HG02870 (cell line): ENCODE measurements around the gene LIMS1.
"Not testable (repeated sequence)": the region's sequence is repeated elsewhere in the genome, so short reads cannot be mapped to it uniquely, and the experiment has no call there.

Experiments
- ATAC-seq: cut with Tn5 transposase; IDR thresholded peaks from one replicate; pipeline ENCODE4 v1.9.1; 2021; ENCODE audit warnings: mild to moderate bottlenecking, moderate library complexity; ENCODE audit not compliant: unreplicated experiment

The LIMS1 gene

DNA sequence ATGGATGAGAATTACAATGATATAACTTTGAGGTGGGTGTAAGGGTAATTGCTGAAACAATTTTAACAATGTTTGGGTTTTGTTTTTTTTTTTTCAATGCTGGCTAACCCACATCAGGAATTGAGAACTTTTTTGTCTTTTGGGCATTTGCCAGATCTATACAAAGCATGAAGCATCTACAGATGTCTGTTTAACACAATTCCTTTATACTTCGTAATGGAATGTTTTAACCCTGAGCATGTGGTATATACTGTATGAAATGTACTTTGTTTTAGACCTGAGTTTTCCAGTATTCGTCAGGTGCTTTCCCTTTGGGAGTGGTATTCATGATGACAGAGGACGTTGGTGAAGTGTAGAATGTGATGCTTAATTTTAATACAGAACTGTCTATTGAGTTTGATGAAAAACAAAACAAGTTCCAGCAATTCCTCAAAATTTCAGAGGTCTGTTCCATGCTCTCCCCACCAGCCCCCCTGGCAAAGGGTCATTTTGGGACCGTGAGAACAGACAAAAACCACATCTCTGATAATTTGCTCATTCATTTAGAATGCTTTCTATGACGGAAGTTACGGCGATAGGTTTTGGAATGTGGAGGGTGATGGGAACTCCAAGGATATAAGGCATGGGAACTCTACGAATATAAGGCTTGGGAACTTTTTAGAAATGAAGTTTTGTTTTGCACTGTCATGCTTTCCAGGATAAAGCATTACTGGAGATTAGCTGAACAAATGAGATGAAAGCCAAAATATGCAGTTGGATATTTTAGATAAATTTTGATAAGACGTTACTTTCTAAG, 14.1 kb downstream of the LIMS1 start:
- ATAC-seq = no peak

DNA sequence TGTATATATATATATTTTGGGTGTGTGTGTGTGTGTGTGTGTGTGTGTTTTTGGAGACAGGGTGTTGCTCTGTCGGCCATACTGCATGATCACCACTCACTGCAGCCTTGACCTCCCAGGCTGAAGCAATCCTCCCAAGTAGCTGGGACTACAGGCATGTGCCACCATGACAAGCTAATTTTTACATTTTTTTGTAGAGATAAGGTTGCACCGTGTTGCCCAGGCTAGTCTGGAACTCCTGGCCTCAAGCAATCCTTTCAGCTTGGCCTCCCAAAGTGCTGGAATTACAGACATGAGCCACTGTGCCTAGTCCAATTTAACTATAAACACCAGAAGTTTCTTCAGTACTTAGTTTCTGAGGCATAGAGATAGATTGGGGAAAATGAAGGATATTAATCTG, 18.3 kb downstream of the LIMS1 start:
- ATAC-seq = no peak

DNA sequence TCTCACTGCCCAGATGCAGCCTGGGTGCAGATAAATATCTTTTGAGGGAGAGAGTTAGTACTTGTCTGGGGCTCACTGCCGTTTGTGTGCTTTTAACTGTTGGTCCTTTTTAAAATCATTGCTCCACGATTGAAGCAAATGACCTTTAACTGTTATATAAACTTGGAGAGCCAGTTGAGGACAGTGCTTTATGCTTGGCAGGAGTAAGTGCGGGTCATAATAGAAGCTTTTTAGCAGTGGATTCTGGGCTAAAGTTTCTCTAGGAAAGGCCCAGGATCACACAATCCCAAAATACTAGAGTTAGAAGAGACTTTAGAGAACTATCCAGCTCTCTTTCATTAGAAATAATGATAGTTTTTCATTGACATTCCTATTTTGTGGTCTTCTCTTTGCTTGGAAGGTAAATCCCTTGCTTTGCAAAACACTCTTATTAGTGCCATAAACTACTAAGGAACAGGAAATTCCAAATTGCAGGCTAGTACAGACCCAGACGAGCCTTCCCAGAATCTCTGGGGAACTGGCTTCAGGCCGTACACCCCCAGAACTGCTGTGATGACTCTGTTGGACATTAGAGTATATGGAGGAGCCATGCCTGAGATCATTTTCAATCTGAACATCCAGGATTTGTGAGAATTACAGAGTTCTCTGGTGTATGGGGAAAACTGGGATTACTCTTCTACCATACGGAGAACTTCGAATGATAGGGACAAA, 19.1 kb downstream of the LIMS1 start:
- ATAC-seq = no peak

DNA sequence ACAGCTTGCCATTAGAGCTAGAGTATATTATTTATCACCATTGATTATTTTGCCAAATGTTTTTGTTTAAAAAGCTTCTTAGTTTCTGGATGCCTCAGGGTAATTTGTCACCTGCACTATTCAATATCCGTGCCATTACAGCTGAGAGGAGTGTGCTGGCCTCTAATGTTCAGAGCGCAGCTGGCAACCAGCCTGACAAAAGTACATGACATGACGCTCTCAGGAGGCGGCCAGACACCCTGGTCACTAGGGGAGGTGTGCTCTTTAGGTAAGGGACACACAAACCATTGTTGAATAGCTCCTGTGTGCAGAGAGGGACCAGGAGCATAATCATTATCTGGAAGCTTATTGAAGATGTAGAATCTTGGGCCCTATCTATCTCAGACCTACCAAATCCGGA, 20.3 kb downstream of the LIMS1 start:
- no peak for ATAC-seq

DNA sequence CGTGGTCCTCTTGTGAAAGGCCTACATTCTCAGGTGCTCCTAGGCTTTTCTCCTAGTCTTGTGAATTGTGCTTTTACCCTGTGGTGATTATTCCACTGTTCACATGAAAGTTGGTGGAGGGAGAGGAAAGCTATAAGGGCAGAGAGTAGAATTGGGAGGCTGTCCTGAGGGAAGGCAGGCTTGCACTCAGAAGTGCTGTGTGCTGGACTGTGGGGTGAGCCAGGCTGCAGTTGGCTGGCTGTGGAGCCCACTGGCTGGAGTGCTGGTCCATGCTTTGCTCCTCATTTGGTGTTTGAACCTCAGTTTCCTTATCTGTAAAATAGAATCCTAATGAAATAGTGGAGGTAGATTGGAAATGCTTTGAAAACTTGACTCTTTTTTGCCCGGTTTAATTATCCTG, 21.3 kb downstream of the LIMS1 start:
- no peak for ATAC-seq

DNA sequence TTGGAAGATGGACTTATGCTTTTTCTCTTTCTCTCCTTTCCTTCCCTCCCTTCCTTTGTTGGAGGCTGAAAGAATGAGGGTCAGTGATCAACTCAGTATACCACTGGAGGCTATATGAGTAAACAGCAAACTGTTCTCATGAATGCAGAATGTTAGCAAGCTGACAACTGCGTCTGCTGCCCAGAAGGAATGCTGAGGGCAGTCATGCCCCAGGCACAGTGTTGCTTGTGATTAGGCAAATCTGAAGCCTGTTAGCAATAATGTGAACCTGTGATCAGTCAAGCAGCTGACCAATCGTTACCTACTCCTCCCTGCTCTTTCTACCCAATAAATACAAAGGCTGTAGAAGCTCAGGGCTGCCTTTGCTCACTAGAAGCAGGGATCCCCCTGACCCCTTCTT, 22.3 kb downstream of the LIMS1 start:
- ATAC-seq = not testable (repeated sequence)

DNA sequence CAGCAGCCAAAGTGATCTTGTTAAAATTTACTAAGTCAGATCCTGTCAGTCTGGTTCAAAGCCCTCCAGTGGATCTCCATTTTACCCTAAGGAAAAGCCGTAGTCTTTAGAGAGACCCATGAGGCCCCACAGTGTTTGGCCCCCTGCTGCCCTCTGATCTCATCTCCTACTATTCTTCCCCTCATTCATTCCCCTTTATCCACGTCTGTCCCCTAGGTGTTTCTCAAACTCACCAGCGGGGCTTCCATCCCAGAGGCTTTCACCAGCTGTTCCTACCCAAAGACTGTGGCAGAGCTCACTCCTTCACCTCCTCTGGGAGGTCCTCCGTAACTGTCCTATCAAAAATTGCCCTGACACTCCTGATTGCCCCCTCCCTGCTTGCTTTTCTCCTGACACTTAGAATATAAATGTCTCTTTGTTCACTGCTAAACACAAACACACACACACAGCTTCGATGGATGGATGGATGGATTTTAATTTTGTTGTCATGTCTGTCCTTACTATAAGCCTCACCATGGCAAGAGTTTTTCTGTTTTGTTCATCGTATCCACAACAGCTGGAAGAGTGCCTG, 26.1 kb downstream of the LIMS1 start:
- ATAC-seq = no peak

DNA sequence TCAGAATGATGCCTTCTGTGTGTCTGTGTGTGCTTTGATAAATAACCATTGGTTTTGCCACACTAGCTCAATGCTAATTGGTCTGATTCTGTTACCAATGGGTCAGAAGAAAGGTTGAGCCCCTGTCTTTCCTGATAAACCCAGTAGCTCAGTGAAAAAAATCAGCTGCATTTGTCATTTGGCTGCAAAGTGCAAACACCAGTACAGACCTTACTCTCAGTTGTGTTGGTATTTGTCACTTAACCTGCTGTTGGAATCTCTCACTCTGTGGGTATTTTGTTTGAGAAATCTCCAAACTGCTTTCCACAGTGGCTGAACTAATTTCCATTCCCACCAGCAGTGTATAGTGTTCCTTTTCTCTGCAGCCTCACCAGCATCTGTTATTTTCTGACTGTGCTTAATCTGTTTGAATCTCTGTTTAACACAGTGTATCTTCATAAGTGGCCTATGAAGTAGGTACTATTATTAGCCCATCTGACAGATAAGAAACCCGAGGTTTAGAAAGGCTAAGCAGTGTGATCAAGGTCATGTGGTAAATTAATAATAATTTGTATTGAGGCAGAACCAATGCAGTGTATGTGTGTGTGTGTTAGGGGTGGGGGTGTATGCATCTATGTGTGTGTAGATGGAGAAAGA, 26.7 kb downstream of the LIMS1 start:
- ATAC-seq = no peak

DNA sequence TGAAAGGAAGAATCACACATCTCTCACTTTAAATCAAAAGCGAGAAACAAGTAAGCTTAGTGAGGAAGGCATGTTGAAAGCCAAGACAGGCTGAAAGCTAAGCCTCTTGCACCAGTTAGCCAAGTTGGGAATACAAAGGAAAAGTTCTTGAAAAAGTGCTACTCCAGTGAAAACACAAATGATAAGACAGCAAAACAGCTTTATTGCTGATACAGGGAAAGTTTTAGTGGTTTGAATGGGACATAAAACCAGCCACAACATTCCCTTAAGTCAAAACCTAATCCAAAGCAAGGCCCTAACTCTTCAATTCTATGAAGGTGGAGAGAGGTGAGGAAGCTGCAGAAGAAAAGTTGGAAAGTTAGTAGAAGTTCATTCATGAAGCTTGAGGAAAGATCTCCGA, 28.0 kb downstream of the LIMS1 start:
- no peak for ATAC-seq

DNA sequence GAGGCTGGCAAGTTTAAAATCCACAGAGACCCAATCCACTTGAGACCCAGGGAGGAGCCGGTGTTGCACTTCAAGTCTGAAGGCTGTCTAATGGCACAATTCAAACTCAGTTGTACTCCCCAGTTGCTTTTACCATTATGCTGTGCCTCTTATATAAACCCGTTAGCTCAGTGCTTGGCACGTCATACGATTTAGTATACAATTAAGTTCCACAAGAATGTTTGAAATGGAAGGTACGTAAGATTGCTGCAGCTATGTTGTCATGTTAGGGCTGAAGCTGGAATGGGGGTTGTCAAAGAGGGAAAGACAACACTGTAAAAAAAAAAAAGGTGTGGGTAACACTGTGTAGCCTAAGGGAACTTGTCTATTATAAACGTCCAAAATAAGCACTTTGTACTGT, 30.2 kb downstream of the LIMS1 start:
- no peak for ATAC-seq

DNA sequence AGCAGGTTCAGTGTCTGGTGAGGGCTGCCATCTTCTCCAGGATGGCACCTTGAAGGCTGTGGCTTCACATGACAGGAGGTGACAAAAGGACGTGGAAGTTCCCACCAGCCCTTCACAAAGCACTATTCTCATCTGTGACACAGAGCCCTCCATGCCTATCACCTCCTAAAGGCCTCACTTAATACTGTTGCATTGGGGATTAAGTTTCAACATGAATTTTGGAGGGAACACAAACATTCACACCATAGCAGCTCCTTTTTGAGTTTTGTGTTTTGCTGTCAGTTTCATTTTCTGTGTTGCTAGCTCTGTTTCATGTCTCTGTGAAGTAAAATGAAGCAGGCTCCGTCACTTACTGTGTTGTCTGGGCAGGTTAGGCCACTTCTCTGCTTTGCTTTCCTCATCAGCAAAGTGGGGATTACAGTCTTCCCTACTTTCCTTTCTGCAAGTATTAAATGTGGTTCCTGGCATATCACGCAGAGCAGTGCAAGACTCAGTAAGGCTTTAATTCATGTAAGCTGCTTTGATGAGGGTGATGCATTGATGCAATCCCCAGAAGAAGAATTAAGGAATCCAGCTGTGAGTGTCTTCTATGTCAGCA, 31.6 kb downstream of the LIMS1 start:
- ATAC-seq = peak; percentile 66

DNA sequence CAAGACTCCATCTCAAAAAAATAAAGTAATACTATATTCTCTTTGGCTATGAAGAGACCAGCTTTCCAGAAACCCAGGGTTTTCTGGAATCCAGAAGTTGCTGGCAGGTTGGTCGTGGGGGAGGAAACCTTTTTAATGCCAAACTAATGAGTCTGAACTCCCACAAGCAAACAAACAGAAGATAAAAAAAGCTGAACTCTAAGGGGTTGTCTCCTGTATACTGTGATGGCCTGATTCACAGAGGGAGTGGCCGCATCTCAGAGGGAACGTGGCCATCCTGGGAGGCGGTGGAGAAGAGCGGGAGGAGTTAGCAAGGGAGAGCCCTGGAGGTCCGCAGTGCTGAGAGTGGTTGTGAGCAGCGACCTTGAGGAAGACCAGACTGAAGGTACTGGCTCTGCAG, 36.1 kb downstream of the LIMS1 start:
- no peak for ATAC-seq

DNA sequence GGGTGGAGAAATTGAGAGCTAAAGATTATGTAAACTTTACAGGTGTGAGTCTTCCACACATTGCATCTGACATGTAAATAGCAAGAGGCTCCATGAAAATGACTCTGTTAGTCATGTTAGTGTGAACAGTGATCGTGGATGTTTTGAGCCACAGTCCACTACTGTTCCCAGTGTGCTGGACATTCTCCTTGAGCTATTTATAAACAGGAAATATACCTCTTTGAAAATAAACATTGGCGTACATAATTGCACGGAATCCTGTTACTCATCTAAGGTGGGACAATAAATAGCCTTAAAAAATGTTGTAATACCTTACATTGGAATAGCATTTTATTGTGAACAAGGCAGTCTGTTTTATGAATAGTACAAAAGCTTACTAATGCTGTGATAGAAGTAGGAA, 37.0 kb downstream of the LIMS1 start:
- ATAC-seq = no peak

DNA sequence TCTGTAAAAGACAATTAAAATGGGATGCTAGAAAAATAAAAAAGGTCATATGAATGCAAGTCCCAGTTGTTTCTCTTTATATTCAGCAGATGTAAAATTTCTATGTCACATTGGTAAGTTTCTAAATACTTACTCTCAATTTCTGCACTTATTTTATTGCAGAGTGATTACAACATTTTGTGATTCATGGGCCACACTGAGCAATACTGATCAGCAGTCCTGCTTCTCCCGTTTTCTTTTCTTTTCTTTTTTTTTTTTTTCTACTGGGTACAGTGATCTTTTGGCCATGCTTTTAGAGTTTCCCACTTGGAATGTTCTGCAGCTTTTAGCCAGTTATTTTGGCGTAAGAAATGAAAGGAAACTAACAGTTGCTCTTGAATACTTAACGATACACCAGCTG, 38.8 kb downstream of the LIMS1 start:
- ATAC-seq = no peak

DNA sequence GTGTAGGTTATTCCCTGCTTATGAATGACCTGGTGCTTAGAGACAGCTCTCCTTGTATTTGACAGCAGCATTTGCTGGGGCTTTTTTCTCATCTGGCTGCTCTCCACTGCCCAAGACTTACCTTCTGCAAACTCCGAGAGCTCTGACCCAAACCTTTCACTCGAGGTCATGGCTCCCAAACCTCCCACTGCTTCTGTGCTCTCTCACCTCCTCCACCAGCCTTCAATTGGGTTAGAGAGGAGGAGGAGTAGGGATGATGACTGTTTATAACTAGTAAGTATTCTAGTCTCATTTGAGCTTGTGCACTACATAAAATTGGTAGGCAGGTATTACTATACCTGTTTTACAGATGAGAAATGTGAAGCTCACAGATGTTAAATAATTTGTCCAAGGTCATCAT, 40.1 kb downstream of the LIMS1 start:
- ATAC-seq = no peak

DNA sequence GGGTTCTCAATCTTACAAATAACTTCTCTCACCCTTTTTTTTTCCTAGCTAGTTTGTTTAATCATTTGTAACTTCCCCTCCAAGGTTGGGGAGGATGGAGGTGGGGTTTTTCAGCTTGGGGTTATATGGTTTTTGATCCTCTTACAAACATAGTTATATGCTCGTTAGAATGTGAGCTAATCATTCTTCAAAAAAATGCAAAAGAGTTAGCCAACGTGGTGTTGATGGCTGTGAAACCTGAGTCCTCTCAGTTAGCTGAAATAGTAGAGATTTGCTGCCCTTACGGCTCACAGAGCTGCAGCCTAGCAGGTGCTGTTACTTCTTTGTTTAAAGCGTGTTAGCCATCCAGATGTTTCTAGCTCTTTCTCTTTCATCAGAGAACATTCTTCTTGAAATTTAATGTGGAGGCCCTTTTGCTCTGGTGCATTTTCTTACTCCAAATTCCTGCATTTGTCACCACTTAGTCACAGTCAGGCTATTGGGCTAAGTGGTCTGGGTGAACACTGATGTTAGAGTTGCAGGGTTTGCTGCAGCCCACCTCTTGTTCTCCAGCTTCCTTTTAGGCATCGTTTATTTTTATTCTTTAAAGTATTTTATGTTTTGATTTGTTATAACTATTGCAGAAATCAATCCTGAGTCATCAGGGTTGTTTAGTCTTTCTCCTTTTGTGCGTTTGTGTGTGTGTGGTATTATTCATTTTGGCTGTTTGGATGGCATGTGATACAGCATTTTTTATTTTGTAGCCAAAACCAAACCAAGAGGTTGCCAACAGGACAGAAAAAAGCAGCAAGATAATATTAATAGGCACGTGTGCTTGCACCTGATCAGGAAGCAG, 41.1 kb downstream of the LIMS1 start:
- ATAC-seq = peak; percentile 78

DNA sequence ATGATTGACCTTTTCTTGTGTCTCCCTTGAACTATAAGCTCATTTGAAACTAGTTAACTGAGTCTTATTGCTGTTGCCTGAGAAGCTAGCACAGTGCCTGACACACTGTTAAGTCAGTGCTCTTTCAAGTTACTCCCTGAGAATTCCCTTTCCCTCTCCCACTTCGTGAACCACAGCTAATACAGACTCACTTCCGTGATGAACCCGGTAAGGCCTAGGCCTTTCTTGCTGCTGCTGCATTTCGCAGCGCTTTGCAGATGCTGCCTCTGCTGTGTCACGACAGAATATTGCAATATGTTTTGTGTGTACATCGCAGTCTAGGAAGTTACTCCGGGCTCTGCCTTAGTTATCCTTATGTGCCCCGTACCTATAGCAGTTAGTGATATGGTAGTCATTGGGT, 42.8 kb downstream of the LIMS1 start:
- no peak for ATAC-seq

DNA sequence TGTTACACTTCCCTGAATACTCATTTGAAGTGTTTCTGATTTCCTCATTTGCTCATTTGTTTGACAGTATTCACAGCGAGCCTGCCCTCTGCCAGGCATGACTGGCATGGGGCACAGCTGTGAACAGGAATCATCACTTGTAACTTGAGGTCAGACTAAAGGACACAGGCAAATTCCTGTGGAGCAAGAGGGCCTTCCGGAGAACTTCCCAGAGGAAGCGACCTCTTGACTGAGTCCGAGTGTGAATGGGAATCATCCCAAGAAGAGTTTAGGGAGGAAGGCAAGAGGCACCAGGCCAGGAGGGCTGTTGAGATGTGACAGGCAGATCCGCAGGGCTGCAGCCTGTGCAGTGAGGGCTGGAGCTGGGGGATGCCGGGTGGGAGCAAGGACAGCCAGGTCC, 45.4 kb downstream of the LIMS1 start:
- no peak for ATAC-seq

DNA sequence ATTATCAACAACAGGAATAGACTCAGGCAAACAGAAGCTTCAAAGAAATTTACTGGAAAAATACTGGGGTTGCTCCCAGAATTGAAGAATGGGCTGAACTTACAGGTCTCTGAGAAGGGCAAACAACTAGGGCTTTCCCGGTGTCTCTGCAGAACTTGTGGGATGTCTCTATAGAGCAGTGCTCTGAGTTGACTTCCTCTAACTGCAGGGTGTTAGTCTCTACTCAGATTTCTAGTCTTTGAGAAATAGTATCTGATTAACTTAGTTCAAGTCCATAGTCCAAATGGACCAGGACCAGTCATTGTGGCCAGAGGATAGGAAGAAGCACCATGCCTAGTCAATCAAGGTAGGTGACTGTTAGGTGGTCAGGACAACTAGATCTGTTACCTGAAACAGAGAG, 45.8 kb downstream of the LIMS1 start:
- ATAC-seq = no peak

DNA sequence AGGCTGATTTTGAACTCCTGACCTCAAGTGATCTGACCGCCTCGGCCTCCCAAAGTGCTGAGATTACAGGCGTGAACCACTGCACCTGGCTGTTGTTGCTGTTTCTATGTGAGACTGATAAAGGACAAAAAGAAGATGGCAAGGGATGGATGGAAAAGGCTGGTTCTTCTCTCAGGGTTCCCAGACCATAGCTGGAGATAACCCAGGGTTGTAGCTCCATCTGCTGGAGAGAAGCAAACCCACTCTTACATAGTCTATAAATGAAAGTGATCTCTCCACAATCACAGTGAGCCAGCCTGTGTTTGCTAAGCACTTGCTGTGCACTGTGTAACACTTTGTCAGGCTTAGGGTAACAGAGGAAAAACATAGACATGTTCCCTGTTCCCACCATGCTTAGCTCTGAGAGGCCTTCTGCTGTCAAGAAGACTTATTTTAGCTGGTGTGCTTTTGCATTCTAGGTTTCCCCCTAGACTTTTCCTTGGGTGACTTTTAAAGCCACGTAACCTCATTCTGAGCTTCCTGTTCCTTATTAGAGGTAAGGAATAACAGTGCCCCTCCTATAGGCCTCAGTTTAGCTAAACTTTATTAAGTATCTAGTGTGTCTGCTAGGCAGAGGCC, 49.7 kb downstream of the LIMS1 start:
- ATAC-seq = peak; percentile 66
